OCI-LY7 (cell line): Measurements from ENCODE around the gene KRTAP19-8.

Experiments
- CTCF ChIP-seq: fragments of 200-600 bp; sonication (generic); conservative IDR thresholded peaks from 2 replicates; pipeline ENCODE4 v1.5.1; 2014; ENCODE audit warnings: mild to moderate bottlenecking, antibody characterized with exemption, low read length, moderate library complexity, mixed read lengths
- EZH2phosphoT487 ChIP-seq: fragments of 200-600 bp; sonication (generic); IDR thresholded peaks from 2 replicates; pipeline ENCODE4 v1.6.1; 2018; ENCODE audit warnings: low read depth, borderline replicate concordance, mild to moderate bottlenecking, mixed run types, antibody characterized with exemption, low read length, moderate library complexity, mixed read lengths

DNA sequence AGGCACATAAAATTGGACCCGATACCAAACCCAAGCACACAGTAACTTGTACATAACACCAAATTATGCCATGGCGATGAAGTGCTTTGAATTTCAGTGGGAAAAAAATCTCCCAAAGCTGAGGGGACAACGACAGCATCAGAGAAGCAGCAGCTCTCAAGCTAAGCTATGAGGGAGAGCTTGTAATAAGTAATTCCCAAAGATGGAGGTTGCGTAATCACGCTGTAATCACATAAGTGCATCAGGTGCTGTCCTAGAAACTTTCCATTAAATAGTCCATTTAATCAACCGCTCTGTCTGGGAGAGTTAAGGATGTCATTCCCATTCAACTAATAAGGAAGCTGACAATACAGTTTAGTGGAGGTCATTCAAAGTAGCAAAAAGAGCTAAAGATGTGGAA, 37.6 kb upstream of the KRTAP19-8 start:
- no peak for TF ChIP-seq EZH2phosphoT487
- TF ChIP-seq CTCF, result no peak
